Spleen (tissue), 7 donors: Measurements from ENCODE around the gene XRRA1.

ENCODE experiments used
- CTCF ChIP-seq, 11 experiments: fragments of 200-600 bp in 7 of 11; fragments of 450-650 bp in 4 of 11; sonication (generic) in 4 of 11; IDR thresholded peaks in 8 of 11; conservative IDR thresholded peaks in 3 of 11; 1 replicate in 7 of 11; 2 replicates in 4 of 11; pipeline versions ENCODE4 v1.4.0 to v1.8.0; 2016 to 2021; ENCODE audit warnings: antibody characterized with exemption in 11 of 11, inconsistent platforms in 4 of 11, mild to moderate bottlenecking in 1 of 11
- POLR2AphosphoS5 ChIP-seq, 3 donors: sonication (generic); formaldehyde crosslinking; IDR thresholded peaks; one replicate each; pipeline ENCODE4 v1.5.1; 2017; ENCODE audit warnings: antibody characterized with exemption in 3 of 3
- donor health status: DM: no; HTN: no; CAD: no; lungs with moderate emphysema.
- donor health status: DM: no; HTN: no; CAD: no.
- donor health status: DM: no; HTN: no; CAD: no.

GRCh38 chr11:74932797-74933196, 16.1 kb downstream of the XRRA1 start:
- TF ChIP-seq CTCF (IDR thresholded peaks at IDR 0.05 in 8 of 11, conservative IDR thresholded peaks at IDR 0.05 in 3 of 11) (no peak), POLR2AphosphoS5 (IDR thresholded peaks at IDR 0.05) (no peak)
